Stomach (tissue), 4 donors: ENCODE results near the gene AGAP1.

Experiments used
- POLR2A ChIP-seq, 4 donors: fragments of 450-650 bp; IDR thresholded peaks; one replicate each; pipeline ENCODE4 v1.6.1; 2016; ENCODE audit warnings: antibody characterized with exemption in 4 of 4, control low read depth in 2 of 4, mild to moderate bottlenecking in 1 of 4, moderate library complexity in 1 of 4
- POLR2AphosphoS5 ChIP-seq, 3 donors: sonication (generic); formaldehyde crosslinking; IDR thresholded peaks; one replicate each; pipeline ENCODE4 v1.6.1; 2016; ENCODE audit warnings: antibody characterized with exemption in 3 of 3
- TF ChIP-seq, protein P1 (sequence below), 7 experiments: fragments of 450-650 bp in 4 of 7; fragments of 200-600 bp in 3 of 7; sonication (generic) in 3 of 7; IDR thresholded peaks; one replicate each; pipeline ENCODE4 v1.5.1; 2016 to 2019; ENCODE audit warnings: antibody characterized with exemption in 7 of 7, control low read depth in 2 of 7, mild to moderate bottlenecking in 1 of 7

- TF ChIP-seq, protein P1, sequence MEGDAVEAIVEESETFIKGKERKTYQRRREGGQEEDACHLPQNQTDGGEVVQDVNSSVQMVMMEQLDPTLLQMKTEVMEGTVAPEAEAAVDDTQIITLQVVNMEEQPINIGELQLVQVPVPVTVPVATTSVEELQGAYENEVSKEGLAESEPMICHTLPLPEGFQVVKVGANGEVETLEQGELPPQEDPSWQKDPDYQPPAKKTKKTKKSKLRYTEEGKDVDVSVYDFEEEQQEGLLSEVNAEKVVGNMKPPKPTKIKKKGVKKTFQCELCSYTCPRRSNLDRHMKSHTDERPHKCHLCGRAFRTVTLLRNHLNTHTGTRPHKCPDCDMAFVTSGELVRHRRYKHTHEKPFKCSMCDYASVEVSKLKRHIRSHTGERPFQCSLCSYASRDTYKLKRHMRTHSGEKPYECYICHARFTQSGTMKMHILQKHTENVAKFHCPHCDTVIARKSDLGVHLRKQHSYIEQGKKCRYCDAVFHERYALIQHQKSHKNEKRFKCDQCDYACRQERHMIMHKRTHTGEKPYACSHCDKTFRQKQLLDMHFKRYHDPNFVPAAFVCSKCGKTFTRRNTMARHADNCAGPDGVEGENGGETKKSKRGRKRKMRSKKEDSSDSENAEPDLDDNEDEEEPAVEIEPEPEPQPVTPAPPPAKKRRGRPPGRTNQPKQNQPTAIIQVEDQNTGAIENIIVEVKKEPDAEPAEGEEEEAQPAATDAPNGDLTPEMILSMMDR (IDR thresholded peaks at IDR 0.05), result no peak
- TF ChIP-seq POLR2AphosphoS5 (IDR thresholded peaks at IDR 0.05), result no peak
- no peak for TF ChIP-seq POLR2A (IDR thresholded peaks at IDR 0.05)
Measured at GRCh38 chr2:235847576-235847975, 353.7 kb downstream of the AGAP1 start.
